Subcutaneous abdominal adipose tissue (tissue), 5 donors: ENCODE results near the gene BTBD2.
A peak's percentile ranks its signal among the peaks of the same experiment; 100 is the strongest.

Experiments
- H3K27ac ChIP-seq: one replicate; pipeline ENCODE4 v1.7.0; 2013; ENCODE audit warnings: low read depth, mild to moderate bottlenecking, inconsistent platforms, low read length, moderate library complexity
- H3K27me3 ChIP-seq, 5 donors: one replicate each; pipeline ENCODE4 v1.7.0; 2013; ENCODE audit warnings: low read length in 5 of 5, inconsistent platforms in 1 of 5; ENCODE audit not compliant: control insufficient read depth in 5 of 5, insufficient read depth in 4 of 5
- H3K36me3 ChIP-seq, 5 donors: one replicate each; pipeline ENCODE4 v1.7.0; 2013; ENCODE audit warnings: low read length in 5 of 5; ENCODE audit not compliant: control insufficient read depth in 5 of 5, insufficient read depth in 5 of 5
- H3K4me1 ChIP-seq, 5 donors: one replicate each; pipeline ENCODE4 v1.7.0; 2013; ENCODE audit warnings: low read length in 5 of 5, mild to moderate bottlenecking in 3 of 5, moderate library complexity in 1 of 5; ENCODE audit not compliant: control insufficient read depth in 5 of 5, insufficient read depth in 5 of 5
- H3K4me3 ChIP-seq, 5 donors: one replicate each; pipeline ENCODE4 v1.7.0; 2013; ENCODE audit warnings: low read length in 5 of 5, low read depth in 1 of 5
- H3K9ac ChIP-seq, 5 donors: one replicate each; pipeline ENCODE4 v1.7.0; 2013; ENCODE audit warnings: low read length in 5 of 5, mild to moderate bottlenecking in 4 of 5, moderate library complexity in 3 of 5
- H3K9me3 ChIP-seq, 5 donors: one replicate each; pipeline ENCODE4 v1.7.0; 2013; ENCODE audit warnings: low read length in 5 of 5; ENCODE audit not compliant: control insufficient read depth in 5 of 5
- donor health status: healthy.
- donor health status: healthy.
- donor health status: healthy.
- donor health status: healthy.
- donor health status: healthy.

BTBD2 gene

GRCh38 chr19:2015608-2015950 lies at the start of gene BTBD2:
TSS of gene BTBD2 (minus strand) at chr19:2015714. CDS start at chr19:2015703, 11 bp downstream.
- H3K27ac ChIP-seq: no peak within 1 kb of the TSS
- peak within 1 kb of the TSS in 4 of 5 donors; percentile 68 to 75 (median 71) for H3K4me3 ChIP-seq
- peaks cover 0 to 4% (median 0%) of the 10 kb centered on the region in 5 donors for H3K36me3 ChIP-seq
- no peaks in the 10 kb centered on the region for H3K9me3 ChIP-seq
- H3K9ac ChIP-seq: peak within 1 kb of the TSS in 2 of 5 donors; percentile 10 to 56
- H3K27me3 ChIP-seq: no peaks in the 10 kb centered on the region
- peaks cover 0 to 27% (median 22%) of the 10 kb centered on the region in 5 donors for H3K4me1 ChIP-seq

GRCh38 chr19:2064788-2065524 lies 49.4 kb upstream of the BTBD2 start:
- H3K4me3 ChIP-seq: peak overlapping the region in 1 of 5 donors; percentile 31
- H3K27me3 ChIP-seq: no peaks in the 10 kb centered on the region
- H3K27ac ChIP-seq: peak overlapping the region; percentile 65

GRCh38 chr19:2064395-2064787 lies 48.9 kb upstream of the BTBD2 start:
- H3K9ac ChIP-seq: no peak overlapping the region
- no peak overlapping the region for H3K4me3 ChIP-seq
- H3K27ac ChIP-seq: peak overlapping the region; percentile 65
- no peaks in the 10 kb centered on the region for H3K27me3 ChIP-seq
- peaks cover 11 to 45% (median 40%) of the 10 kb centered on the region in 5 donors for H3K4me1 ChIP-seq
- H3K9me3 ChIP-seq: no peaks in the 10 kb centered on the region
- H3K36me3 ChIP-seq: no peaks in the 10 kb centered on the region

More at GRCh38 chr19:2064788-2065524, 49.4 kb upstream of the BTBD2 start:
- Histone ChIP-seq H3K36me3 (no peaks in the 10 kb centered on the region), H3K9me3 (no peaks in the 10 kb centered on the region), H3K4me1 (peaks cover 9 to 45% (median 40%) of the 10 kb centered on the region in 5 donors), H3K9ac (peak overlapping the region in 1 of 5 donors; percentile 29)

- Histone ChIP-seq H3K36me3 (no peaks in the 10 kb centered on the region), H3K4me3 (no peak overlapping the region), H3K4me1 (peaks cover 12 to 47% (median 43%) of the 10 kb centered on the region in 5 donors), H3K9ac (no peak overlapping the region), H3K9me3 (no peaks in the 10 kb centered on the region), H3K27ac (no peak overlapping the region), H3K27me3 (no peaks in the 10 kb centered on the region)
These were observed 48.3 kb upstream of the BTBD2 start for GRCh38 chr19:2063824-2064223.

- H3K4me1 ChIP-seq: peaks cover 12 to 49% (median 45%) of the 10 kb centered on the region in 5 donors
These were observed 47.3 kb upstream of the BTBD2 start for GRCh38 chr19:2062770-2063169.

GRCh38 chr19:2062389-2062729 lies 46.8 kb upstream of the BTBD2 start:
- Histone ChIP-seq H3K4me1 (peaks cover 12 to 51% (median 49%) of the 10 kb centered on the region in 5 donors), H3K27me3 (no peaks in the 10 kb centered on the region), H3K9ac (peak overlapping the region in 2 of 5 donors; percentile 81 to 86), H3K36me3 (no peaks in the 10 kb centered on the region), H3K27ac (peak overlapping the region; percentile 99), H3K4me3 (peak overlapping the region; percentile 46 to 79 (median 74)), H3K9me3 (no peaks in the 10 kb centered on the region)

More at GRCh38 chr19:2062770-2063169, 47.3 kb upstream of the BTBD2 start:
- Histone ChIP-seq H3K9me3 (no peaks in the 10 kb centered on the region), H3K4me3 (no peak overlapping the region), H3K9ac (peak overlapping the region in 1 of 5 donors; percentile 86), H3K36me3 (no peaks in the 10 kb centered on the region), H3K27ac (no peak overlapping the region), H3K27me3 (no peaks in the 10 kb centered on the region)

GRCh38 chr19:2061495-2062388 lies 46.2 kb upstream of the BTBD2 start:
- Histone ChIP-seq H3K4me1 (peaks cover 12 to 58% (median 52%) of the 10 kb centered on the region in 5 donors), H3K9me3 (no peaks in the 10 kb centered on the region), H3K36me3 (no peaks in the 10 kb centered on the region), H3K27me3 (no peaks in the 10 kb centered on the region), H3K4me3 (peak overlapping the region; percentile 46 to 79 (median 74)), H3K9ac (peak overlapping the region in 4 of 5 donors; percentile 59 to 88 (median 84)), H3K27ac (peak overlapping the region; percentile 99)

GRCh38 chr19:2060884-2061494 lies 45.5 kb upstream of the BTBD2 start:
- peaks cover 14 to 64% (median 58%) of the 10 kb centered on the region in 5 donors for H3K4me1 ChIP-seq
- H3K27me3 ChIP-seq: no peaks in the 10 kb centered on the region
- peak overlapping the region; percentile 59 to 79 (median 75) for H3K4me3 ChIP-seq
- H3K27ac ChIP-seq: peak overlapping the region; percentile 99
- H3K9ac ChIP-seq: peak overlapping the region; percentile 72 to 95 (median 84)
- no peaks in the 10 kb centered on the region for H3K9me3 ChIP-seq
- no peaks in the 10 kb centered on the region for H3K36me3 ChIP-seq

GRCh38 chr19:2059422-2060201 lies 44.1 kb upstream of the BTBD2 start:
- H3K9me3 ChIP-seq: no peaks in the 10 kb centered on the region
- H3K4me3 ChIP-seq: peak overlapping the region; percentile 15 to 79 (median 59)
- H3K27ac ChIP-seq: peak overlapping the region; percentile 99
- no peaks in the 10 kb centered on the region for H3K36me3 ChIP-seq
- no peaks in the 10 kb centered on the region for H3K27me3 ChIP-seq
- H3K9ac ChIP-seq: peak overlapping the region in 4 of 5 donors; percentile 53 to 92 (median 84)
- H3K4me1 ChIP-seq: peaks cover 18 to 68% (median 64%) of the 10 kb centered on the region in 5 donors
